Activated CD8-positive, alpha-beta T cell treated with anti-CD3 and anti-CD28 coated beads for 36 hours (primary cell): Measurements from ENCODE around the gene LRRC8D. TPM values are rescaled to one million over a fixed set of nuclear protein-coding genes. Genes with fewer than 3 reads are reported as not detected.

ENCODE experiments used
- ATAC-seq: fragments of 200-7000 bp; cut with Tn5 transposase; one replicate; pipeline ENCODE4 v1.10.0; 2021; ENCODE audit warnings: mild to moderate bottlenecking, moderate library complexity
- CTCF ChIA-PET: fragments of 350-600 bp; sonication (Branson Sonifier 250); formaldehyde crosslinking; loops from one replicate; lab custom pipeline; 2021; ENCODE audit warnings: antibody characterized with exemption; lab: Charles Lee
- POLR2A ChIA-PET: fragments of 350-600 bp; sonication (Branson Sonifier 250); formaldehyde crosslinking; loops from one replicate; lab custom pipeline; 2021; ENCODE audit warnings: antibody characterized with exemption; lab: Charles Lee
- DNase-seq: peaks from one replicate; pipeline ENCODE4 v3.0.0-alpha.2; 2020
- H3K27ac Mint-ChIP-seq: one replicate; pipeline ENCODE4 v1.8.0; 2021; ENCODE audit warnings: mild to moderate bottlenecking, mixed read lengths
- H3K27me3 Mint-ChIP-seq: one replicate; pipeline ENCODE4 v1.8.0; 2021; ENCODE audit warnings: mixed read lengths
- H3K36me3 Mint-ChIP-seq: one replicate; pipeline ENCODE4 v1.8.0; 2021; ENCODE audit warnings: low read depth, mixed read lengths
- H3K4me1 Mint-ChIP-seq: one replicate; pipeline ENCODE4 v1.8.0; 2021; ENCODE audit warnings: low read depth, mixed read lengths
- H3K4me3 Mint-ChIP-seq: one replicate; pipeline ENCODE4 v1.8.0; 2021; ENCODE audit warnings: mild to moderate bottlenecking, moderate library complexity, mixed read lengths
- H3K9me3 Mint-ChIP-seq: one replicate; pipeline ENCODE4 v1.8.0; 2021; ENCODE audit warnings: mixed read lengths
- CTCF ChIP-seq: fragments of 200-600 bp; IDR thresholded peaks from one replicate; pipeline ENCODE4 v1.8.0; 2022; ENCODE audit warnings: antibody characterized with exemption, mild to moderate bottlenecking
- intact Hi-C: fragments of 100-400 bp; cut with micrococcal nuclease; formaldehyde crosslinking; loops from one replicate; pipeline ENCODE4 v1.10.0; 2022
- total RNA-seq, 2 experiments: library from RNA; stranded (reverse); gene quantifications; one replicate each; pipeline ENCODE4 v1.2.3, GENCODE V29; 2021

The LRRC8D gene
- total RNA-seq, 2 experiments from 2014 or later, result 26.3 to 27.5 TPM

GRCh38 chr1:89888480-89889322, 67.9 kb downstream of the LRRC8D start:
- intact Hi-C loops, result loop anchor here (10.0 kb wide), 1 partner anchor 64 kb away; the partner anchor contains the start of gene LRRC8D
- ATAC-seq (no peak), DNase-seq (no peak)
- ChIA-PET CTCF (no interaction called here), POLR2A (no interaction called here)
- H3K36me3 Mint-ChIP-seq, result peaks cover 33% of the 10 kb centered on the region
- TF ChIP-seq CTCF, result no peak
- no peak overlapping the region for H3K27ac Mint-ChIP-seq
- no peaks in the 10 kb centered on the region for H3K27me3 Mint-ChIP-seq
- no peak overlapping the region for H3K4me3 Mint-ChIP-seq
- peaks cover 39% of the 10 kb centered on the region for H3K4me1 Mint-ChIP-seq
- no peaks in the 10 kb centered on the region for H3K9me3 Mint-ChIP-seq

GRCh38 chr1:89889323-89889615, 68.4 kb downstream of the LRRC8D start:
- intact Hi-C loops, result loop anchor here (10.0 kb wide), 1 partner anchor 64 kb away; the partner anchor contains the start of gene LRRC8D
- Mint-ChIP-seq H3K4me3 (no peak overlapping the region), H3K9me3 (no peaks in the 10 kb centered on the region), H3K27ac (no peak overlapping the region), H3K4me1 (peaks cover 36% of the 10 kb centered on the region), H3K36me3 (peaks cover 28% of the 10 kb centered on the region), H3K27me3 (no peaks in the 10 kb centered on the region)
- ChIA-PET POLR2A (no interaction called here), CTCF (no interaction called here)
- DNase-seq (no peak), ATAC-seq (no peak)
- TF ChIP-seq CTCF, result no peak

GRCh38 chr1:89890085-89890752, 69.4 kb downstream of the LRRC8D start:
- TF ChIP-seq CTCF, result no peak
- H3K4me3 Mint-ChIP-seq, result no peak overlapping the region
- H3K27me3 Mint-ChIP-seq, result no peaks in the 10 kb centered on the region
- POLR2A ChIA-PET, result no interaction called here
- intact Hi-C loops, result no loop called here
- no peak overlapping the region for H3K27ac Mint-ChIP-seq
- peaks cover 31% of the 10 kb centered on the region for H3K4me1 Mint-ChIP-seq
- CTCF ChIA-PET, result no interaction called here
- H3K36me3 Mint-ChIP-seq, result peaks cover 28% of the 10 kb centered on the region
- ATAC-seq, result no peak
- DNase-seq, result no peak
- no peaks in the 10 kb centered on the region for H3K9me3 Mint-ChIP-seq

- no peaks in the 10 kb centered on the region for H3K9me3 Mint-ChIP-seq
- CTCF ChIA-PET, result interaction anchor here (1.6 kb wide), 1 partner anchor 49 kb away, joined by 4 read pairs; no protein-coding TSS in a partner anchor
- H3K27ac Mint-ChIP-seq, result no peak overlapping the region
Observed at GRCh38 chr1:89892816-89893215, 72.0 kb downstream of the LRRC8D start.

More at GRCh38 chr1:89892816-89893215, 72.0 kb downstream of the LRRC8D start:
- Mint-ChIP-seq H3K4me3 (no peak overlapping the region), H3K27me3 (no peaks in the 10 kb centered on the region), H3K36me3 (peaks cover 34% of the 10 kb centered on the region), H3K4me1 (peaks cover 34% of the 10 kb centered on the region)
- ATAC-seq (no peak), DNase-seq (no peak)
- intact Hi-C loops, result no loop called here
- POLR2A ChIA-PET, result no interaction called here
- no peak for TF ChIP-seq CTCF
